Measurements from ENCODE around the gene DGKG. TPM values are rescaled to one million over a fixed set of nuclear protein-coding genes. Genes with fewer than 3 reads are reported as not detected.

The DGKG gene
- total and polyA plus RNA-seq, 9 of the 15 experiments (the other 6 are each of a cell fraction or from before 2014, with no cell fraction given) = 0.01 to 0.36 (median 0.15) TPM

- Histone ChIP-seq H3K9me1 (ENCODE audit: control insufficient read depth, insufficient read depth, low read length) (no peaks in the 10 kb centered on the region), H3K4me2 (ENCODE audit: insufficient read depth, low read length) (no peak overlapping the region), H2AFZ (ENCODE audit: low read depth, low read length) (peak overlapping the region; percentile 87; the same call in 1 of the 2 replicates), H3K9me3 (replicated peaks; ENCODE audit: control insufficient read depth, insufficient read depth, low read depth, low read length) (no peaks in the 10 kb centered on the region), H3K27me3 (ENCODE audit: control insufficient read depth in 2 of 2, insufficient read depth in 2 of 2, low read length in 2 of 2) (peaks cover 25 to 32% of the 10 kb centered on the region in 2 experiments; a peak in 4 of 5 replicates), H3K4me1 (replicated peaks in 1 of 2; ENCODE audit: control insufficient read depth in 2 of 2, insufficient read depth in 2 of 2, low read length in 2 of 2) (peaks cover 16 to 26% of the 10 kb centered on the region in 2 experiments), H3K4me3 (no peak overlapping the region), H4K20me1 (replicated peaks; ENCODE audit: control insufficient read depth, insufficient read depth, low read length) (no peaks in the 10 kb centered on the region), H3K79me2 (ENCODE audit: control insufficient read depth, insufficient read depth, low read length) (peaks cover 20% of the 10 kb centered on the region), H3K36me3 (ENCODE audit: control insufficient read depth, insufficient read depth, low read length) (no peaks in the 10 kb centered on the region), H3K27ac (ENCODE audit: extremely low read depth, low read depth, low read length) (no peak overlapping the region), H3K9ac (ENCODE audit: insufficient read depth in 1 of 2, low read depth in 2 of 2, low read length in 2 of 2) (no peak overlapping the region)
- no peak for FAIRE-seq
- BruUV-seq (replicated peaks) = no TSS peak
- intact Hi-C loops (cut with micrococcal nuclease) = no loop called here
- no peak for DNase-seq (ENCODE audit: extremely low read depth in 1 of 4, low spot score in 3 of 4)
- ATAC-seq = no peak
- TF ChIP-seq HOMEZ (CRISPR knock-in tag; IDR thresholded peaks at IDR 0.05) (no peak), NFIC (IDR thresholded peaks at IDR 0.05) (peak; percentile 82), ZBTB1 (CRISPR knock-in tag; IDR thresholded peaks at IDR 0.05; ENCODE audit: borderline replicate concordance, low read depth) (peak; percentile 95), MEIS2 (IDR thresholded peaks at IDR 0.05; ENCODE audit: partially characterized antibody) (peak; percentile 54), ZBTB49 (CRISPR knock-in tag; IDR thresholded peaks at IDR 0.05; ENCODE audit: borderline replicate concordance) (no peak), HES1 (IDR thresholded peaks at IDR 0.05; ENCODE audit: low read depth) (0 out of 2 replicates have a peak, but pooled peaks have one; percentile 30)
- ChIA-PET POLR2A (interaction anchor here (0.8 to 4.0 kb wide), 3 partner anchors 10 to 16 kb away, joined by 3 to 34 read pairs (median 4); no protein-coding TSS in a partner anchor), CTCF (ENCODE audit: low intra/inter-chr PET ratio) (no interaction called here)
- 57% methylated on average over 12 of the region's 12 CpGs for WGBS (ENCODE audit: insufficient coverage, low coverage, missing lambda C conversion rate)
- in situ Hi-C loops (cut with MboI) = no loop called here
Measured at GRCh38 chr3:186110975-186111974, 250.8 kb downstream of the DGKG start.
